Tibial nerve (tissue), 3 donors: Measurements from ENCODE around the gene PGK1.

ENCODE experiments used
- EP300 ChIP-seq, 2 donors: sonication (generic); formaldehyde crosslinking; IDR thresholded peaks; one replicate each; pipeline ENCODE4 v1.6.1; 2017; ENCODE audit warnings: antibody characterized with exemption in 2 of 2, mild to moderate bottlenecking in 1 of 2
- POLR2A ChIP-seq, 2 donors: fragments of 450-650 bp; IDR thresholded peaks; one replicate each; pipeline ENCODE4 v1.6.1; 2017; ENCODE audit warnings: antibody characterized with exemption in 2 of 2, mild to moderate bottlenecking in 2 of 2, moderate library complexity in 2 of 2

GRCh38 chrX:78092296-78092695 is 11.8 kb upstream of the PGK1 start:
- no peak for TF ChIP-seq EP300 (IDR thresholded peaks at IDR 0.05)
- no peak for TF ChIP-seq POLR2A (IDR thresholded peaks at IDR 0.05)
